GM21717 (cell line): ENCODE data around the gene SYT1.

Experiments
- ATAC-seq: cut with Tn5 transposase; IDR thresholded peaks from one replicate; pipeline ENCODE4 v1.9.1; 2021; ENCODE audit warnings: mild to moderate bottlenecking, moderate library complexity; ENCODE audit not compliant: unreplicated experiment

Gene SYT1

DNA sequence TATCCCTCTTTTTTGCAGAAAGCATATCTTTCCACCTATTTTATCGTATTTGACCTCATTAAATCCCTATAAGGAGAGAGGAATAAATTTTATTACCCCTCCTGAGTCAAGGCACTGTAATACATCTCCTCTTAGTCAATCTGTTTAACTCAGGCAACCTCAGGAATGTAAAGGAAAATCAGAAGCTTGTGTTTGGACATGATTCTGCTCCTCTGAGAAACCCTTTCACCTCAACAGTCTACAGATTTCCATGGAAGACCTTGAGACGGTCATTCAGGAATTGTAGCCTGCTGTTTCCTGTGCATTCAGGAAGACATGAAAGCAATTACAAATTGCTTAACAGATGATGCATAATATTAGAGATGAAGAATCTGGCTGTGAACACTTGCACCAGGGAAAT, 465.4 kb downstream of the SYT1 start:
- no peak for ATAC-seq

DNA sequence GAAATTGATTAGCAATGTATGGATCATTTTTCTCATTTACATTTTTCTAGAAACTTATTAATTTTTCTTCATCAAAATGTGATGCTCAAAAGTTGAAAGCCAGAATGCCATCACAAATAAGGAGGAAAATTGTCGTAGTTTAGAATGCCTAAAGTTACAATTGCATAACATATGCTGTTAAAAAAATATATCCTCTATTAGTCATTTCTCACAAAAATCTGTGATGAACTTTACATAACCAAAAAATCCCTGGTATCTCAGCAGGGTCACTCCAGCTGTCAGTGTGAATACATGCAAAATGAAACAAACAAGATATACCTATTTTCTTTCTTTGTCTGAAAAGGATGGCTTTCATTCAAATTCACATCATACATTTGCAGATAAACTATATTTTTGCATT, 467.3 kb downstream of the SYT1 start:
- ATAC-seq = no peak

DNA sequence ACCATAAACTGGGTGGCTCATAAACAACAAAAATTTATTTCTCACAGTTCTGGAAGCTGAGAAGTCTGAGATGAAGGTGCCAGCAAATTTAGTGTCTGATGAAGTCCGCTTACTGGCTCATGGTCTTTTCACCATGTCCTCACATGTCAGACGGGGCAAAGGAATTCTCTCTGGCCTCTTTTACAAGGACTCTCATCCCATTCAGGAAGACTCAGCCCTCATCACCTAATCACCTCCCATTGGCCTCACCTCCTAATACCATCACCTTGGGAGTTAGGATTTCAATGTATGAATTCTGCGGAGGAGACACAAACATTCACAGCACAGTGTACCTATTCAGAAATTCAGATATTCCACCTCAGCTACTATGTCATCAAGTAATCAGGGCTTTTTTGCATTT, 468.6 kb downstream of the SYT1 start:
- no peak for ATAC-seq

DNA sequence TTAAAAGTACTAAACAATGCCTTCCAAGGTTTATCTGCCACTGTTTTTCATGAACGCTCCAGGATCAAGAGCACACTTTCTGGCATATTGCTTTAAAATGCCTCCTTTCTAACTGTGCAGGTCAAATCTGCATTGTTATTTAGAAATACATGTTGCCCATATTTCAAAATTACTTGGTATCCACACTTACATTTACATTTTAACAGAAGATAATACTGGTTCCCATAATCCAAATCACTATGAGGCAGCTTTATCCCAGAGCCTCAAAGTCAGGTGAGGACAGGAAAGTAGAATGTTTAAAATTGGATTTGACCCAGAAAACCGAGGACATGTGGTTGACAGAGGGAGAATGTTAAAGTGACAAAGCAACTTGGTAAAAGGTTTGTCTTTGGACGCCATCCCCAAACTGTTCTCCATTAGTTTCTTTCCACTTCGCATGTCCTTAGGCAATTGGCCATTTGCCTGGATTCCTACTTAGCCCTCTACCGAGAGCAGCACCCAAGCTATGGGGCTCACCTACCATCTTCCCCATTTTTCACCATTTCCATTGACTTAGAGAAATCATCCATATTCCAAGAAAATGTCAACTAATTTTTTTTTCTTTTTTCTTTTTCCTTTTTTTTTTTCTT, 473.2 kb downstream of the SYT1 start:
- no peak for ATAC-seq

DNA sequence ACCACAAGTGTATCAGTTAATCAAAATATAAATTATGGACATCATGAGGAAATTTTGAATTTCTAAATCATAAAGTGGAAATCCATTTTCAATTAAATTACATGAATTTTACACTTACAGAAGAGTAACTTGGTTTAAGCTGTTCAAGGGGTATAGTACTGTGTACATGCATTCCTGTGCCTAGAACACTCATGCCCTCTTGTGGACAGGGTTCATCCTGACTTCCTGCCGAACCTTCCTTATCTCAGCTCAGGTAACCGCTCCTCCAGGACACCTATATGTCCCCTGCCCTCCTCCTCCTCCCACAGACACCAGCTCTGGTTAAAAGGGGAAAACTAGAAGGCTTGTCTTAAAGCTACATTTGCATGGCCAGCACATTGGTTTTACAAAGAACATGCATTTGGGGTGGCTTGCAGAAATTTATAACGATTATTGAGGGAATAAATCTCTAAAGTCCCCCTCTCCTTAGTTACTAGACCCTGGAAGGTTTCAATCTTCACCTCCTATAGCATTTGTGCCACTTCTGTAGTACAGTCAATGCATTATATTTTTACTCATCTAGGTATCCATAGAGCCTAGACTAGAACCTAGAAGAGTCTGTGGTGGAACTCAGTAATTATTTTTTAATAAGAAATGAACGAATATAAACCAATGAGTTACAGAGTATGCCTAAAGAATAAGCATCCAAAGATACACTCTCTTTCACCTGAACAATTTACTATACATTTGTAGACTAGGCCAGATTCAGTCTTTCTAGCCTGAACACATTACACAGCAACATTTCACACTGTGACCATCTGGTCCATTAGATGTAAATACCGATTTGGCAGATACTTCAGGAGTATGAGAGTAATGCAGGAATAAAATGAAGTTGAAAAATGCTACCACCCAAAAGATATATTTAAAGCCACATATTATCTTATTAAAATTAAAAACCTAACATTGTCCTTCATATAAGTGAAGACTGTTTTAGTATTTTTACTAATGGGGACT, 480.6 kb downstream of the SYT1 start:
- ATAC-seq = peak; percentile 74

DNA sequence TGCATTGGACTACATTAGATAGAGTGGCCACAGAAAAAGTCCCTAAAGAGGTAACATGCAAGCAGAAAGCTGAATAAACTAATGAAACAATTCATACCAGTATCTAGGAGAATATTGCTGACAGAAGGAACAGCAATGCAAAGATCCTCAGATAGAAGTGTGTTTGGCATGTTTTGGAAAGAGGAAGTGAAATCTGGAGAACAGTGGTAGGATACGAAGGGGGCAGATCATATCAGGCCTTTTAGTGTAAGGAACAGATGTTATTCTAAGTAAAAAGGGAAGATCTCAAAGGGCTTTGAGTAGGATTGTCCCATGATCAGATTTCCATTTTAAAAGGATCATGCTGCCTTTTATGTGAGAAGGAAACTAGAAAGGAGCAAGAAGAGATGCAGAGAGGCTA, 483.3 kb downstream of the SYT1 start:
- ATAC-seq = no peak

DNA sequence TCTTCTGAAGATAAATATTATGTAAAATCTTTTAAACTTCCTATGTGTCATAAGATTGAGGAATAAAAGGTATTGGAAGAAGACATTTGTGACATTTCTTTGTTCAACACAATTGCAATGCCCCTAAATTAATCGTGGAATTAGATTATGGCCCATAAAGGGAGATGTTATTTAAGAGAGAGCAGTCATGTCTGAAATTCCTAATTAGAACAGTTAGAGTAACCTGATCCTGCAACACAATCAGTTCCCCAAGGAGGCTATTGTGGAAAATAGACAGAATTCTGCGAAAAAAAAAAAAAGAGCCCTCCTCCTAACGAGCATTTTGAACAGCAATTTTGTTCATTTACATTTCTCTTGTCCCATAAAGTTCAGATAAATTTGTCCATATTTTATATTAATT, 486.7 kb downstream of the SYT1 start:
- no peak for ATAC-seq

DNA sequence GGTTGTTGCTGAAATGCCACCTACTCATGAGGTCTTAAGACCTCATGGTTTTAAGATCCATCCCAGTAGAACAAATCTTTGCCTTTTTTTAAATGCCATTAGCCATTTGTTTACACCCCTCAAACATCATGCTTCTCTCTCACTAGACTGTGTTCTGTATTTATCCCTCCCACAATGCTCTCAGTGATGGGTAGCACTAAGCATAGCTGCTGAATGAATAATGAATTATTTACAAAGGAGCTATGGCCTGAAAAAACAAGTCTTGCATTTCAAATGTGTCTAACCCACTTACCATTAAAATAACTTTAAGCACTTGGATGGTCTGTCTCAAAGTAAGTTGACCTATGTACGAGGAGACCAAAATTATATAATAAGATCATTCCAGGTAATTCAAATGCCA, 491.6 kb downstream of the SYT1 start:
- no peak for ATAC-seq

DNA sequence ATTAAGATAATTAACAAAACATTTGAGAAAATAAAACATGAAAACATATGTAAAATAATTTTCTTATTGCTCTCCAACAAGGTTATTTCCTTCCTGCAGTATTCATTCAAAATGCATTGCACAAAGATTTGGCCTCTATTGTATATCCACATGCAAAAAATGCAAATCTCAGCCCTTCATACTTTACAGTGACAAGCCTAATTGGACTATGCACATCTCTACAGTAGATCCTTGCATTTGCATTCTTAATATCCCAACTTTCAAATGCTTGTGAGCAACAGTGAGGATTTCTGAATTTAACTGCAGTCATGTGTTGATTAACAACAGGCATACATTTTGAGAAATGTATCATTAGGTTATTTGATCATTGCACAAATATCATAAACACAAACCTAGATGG, 492.5 kb downstream of the SYT1 start:
- ATAC-seq = no peak

DNA sequence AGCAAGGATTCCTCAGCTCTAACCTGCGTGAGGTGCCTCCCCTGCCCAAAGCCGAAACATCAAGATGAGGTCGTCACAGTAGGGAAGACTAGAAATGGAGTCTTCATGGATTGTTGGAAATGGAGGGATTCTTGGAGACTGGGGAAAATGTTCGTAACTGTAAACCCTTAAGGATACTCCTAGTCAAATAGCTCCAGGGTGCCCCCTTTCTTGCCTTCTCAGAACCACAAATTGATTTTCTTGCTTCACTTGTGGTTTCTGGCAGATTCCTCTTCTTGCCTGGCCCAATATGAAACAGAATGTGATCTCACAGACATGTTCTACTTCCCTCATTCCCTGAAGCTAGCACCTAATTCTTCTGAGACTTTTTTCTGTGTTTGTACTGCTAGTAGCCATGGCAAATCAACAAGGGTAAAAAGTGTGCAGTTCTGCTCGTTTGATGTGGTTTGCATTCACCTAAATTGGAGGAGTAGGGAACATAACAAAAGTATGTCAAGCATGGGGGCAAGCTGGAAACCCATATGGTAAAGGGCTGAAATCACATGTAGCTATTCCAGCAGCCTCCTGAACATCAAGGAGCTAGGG, 494.2 kb downstream of the SYT1 start:
- ATAC-seq = no peak

DNA sequence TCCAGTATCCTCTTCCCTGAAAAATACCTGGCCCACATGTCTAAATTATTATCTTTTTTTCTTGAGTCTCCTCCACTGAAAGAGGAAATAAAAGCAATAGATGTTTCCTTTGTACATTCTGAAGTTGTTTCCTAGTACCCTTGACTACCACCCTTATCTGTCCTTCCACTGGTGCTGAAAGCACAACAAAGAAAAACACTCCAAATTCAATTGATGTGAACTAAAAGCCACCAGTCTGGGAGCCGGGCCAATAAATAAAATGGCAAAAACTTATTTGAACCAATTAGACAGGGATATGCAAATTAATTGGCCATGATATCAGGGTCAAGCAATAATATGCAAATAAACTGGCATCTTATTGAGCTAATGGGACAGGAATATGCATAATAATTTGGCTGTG, 495.7 kb downstream of the SYT1 start:
- no peak for ATAC-seq

DNA sequence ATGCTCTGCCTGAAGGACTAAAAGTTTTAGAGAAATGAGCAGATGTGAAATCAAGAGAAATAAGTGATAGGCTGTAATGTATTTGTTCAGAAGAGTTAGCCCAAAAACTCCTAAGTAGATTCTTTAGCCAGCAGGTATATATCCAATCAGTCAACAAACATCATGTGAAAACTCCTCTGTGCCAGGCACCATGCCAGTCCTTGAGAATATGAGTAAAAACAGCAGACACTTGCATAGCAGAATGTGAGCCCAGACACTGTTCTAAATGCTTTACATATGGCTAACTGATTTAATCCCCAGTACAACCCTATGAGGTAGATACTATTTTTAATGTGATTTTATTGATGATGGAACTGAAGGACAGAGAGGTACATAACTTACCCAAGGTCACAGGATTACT, 496.4 kb downstream of the SYT1 start:
- no peak for ATAC-seq

DNA sequence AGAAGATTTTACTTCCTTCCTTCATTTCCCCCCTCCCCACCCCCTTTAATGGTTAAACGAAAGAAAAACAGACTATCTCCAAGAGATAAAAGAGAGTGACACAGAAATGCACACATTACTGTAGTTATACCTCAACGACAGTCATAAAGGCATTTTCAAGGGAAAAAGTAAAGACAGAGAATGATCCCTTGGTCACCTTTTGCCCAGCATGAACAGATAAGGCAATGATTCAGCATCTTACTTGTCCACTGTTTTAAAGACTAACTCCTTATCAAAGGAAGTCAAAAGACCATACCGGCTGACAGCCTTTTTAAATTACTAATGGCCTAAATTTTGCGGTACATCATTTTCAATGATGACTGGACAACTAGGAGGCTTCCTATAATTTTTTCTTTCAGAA, 499.6 kb downstream of the SYT1 start:
- no peak for ATAC-seq

DNA sequence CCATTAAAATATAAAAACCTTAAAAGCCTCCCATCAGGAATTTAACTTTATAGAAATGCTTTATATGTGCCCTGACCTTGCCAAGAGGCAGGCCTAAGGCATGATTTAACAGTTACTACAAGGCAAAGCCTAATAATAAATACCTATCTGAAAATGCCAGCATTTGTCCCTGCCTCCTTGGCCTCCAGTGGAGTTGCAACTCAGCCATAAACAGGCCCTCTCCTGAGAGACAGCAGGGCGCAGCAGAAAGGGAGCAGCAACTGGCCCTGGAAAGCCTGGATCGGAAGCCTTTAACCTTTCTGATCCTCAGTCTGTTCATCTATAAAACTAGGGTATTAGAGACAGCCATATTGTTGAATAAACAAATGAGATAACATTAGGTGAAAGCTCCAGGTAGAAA, 501.8 kb downstream of the SYT1 start:
- no peak for ATAC-seq

DNA sequence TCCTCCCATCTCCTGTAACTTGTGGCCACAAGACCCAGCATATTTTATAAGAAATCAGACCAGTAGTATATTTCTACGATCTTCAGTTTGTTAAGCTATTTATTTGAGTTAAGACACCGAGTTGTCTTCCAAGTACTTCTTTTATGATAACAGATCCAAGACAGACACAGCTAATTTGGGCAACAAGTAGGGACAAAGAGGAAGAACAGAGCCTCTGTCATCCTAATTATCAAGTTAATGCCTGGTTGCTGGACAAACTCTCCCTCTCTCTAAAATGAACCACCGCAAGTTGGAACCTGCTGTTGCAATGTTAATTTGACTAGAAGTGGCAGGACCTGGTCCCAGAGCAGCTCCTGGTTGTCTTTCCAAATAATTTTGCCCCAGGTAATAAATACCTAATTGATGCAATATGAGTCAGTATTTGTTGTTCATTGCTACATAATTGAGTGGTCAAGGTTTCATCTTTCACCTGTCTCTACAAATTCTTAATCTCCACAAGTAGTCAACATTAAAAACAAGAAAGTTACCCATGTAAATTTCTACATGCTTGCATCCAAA, 502.5 kb downstream of the SYT1 start:
- ATAC-seq = no peak

DNA sequence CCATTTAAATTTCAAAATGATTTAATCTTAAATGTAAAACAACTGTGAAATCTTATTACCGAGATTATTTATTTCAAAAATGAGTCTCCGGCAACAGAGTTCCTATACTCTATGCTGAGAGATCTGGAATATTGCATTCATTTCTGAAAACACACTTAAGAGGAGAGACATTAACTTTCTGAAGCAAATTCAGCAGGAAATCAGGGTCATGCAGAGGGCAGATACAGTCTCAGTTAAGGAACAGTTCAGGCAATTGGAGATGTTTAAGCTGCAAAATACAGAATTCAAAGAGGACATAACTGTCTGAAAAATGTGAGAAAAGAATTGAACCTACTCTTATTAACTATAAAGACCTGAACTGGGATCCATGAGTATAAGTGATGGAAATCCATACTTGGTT, 505.4 kb downstream of the SYT1 start:
- no peak for ATAC-seq

DNA sequence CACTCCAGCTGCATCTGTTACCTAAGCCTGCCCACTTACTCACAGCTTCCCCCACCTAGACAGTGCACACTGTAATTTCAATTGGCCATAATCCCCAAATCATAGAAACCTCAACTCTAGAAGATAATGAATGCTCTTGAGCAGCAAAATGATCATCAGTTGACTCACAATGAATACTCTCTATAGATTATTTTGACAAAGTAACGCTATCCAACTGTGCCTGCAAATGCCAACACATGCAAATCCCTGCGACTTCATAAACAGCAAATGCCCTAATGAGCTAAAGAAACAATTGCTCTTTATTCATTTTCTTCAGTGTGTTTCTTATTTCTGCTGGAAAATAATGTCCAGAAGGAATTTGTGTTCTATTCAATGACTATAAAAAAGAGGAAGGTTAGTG, 506.7 kb downstream of the SYT1 start:
- no peak for ATAC-seq

DNA sequence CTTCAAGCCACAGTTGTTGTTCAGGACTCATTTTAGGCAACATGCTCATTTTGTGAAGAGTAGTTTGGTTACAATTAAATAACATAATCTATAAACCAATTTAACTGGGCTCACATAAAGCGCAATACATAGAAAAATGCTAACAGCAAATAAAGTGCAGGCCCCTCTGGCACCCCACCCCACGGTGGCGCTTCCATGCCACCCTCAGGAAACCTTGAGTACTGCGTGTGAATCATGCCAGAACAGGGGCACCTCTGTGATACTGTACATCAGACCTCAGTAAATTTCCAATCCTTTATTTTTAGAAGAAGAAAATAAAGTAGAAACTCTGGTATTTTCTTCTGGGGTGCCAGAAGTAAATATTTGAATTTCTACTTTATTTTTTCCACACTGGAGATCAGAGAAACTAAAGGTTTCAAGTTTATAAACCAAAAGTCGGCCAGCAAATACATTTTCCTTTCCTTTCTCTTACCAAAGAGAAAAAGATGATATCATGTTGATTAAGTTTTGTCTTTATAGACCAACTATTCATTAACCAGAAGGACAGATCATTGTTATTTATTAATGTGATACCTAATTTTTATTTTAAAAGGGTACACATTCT, 509.4 kb downstream of the SYT1 start:
- ATAC-seq = no peak

DNA sequence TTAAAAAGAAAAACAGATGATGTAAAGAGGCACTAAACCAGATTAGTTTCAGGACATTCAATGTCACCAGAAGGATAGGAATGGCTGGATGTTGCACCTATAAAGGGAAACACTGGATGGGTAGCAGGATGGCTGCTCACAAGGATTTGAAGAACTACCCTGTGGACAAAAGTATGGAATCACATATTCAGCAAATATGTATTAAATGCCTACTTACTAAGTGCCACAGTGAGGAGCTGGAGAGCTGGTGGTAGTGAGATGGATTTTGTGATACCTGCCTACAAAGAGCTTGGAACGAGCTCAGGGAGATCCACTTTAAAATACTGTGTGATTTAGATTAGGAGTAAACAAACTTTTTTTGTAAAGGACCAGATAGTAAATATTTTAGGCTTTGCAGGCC, 510.0 kb downstream of the SYT1 start:
- no peak for ATAC-seq

DNA sequence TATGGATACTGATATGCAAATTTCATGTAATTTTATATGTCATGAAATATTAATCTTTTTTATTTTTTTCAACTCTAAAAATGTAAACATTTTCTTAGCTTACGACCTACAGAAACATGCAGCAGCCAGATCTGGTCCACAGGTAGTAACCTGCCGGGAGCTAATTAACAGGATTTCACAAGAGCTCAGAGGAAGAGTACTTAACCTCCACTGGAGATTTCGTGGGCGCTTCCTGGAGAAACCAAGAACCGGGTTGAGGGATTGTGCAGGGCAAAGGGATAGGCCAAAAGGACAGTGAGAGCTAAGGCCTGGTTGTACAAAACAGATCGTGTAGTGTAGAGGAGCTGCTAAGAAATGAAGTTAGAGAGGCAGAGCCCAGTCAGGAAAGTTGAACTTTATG, 510.5 kb downstream of the SYT1 start:
- ATAC-seq = no peak

DNA sequence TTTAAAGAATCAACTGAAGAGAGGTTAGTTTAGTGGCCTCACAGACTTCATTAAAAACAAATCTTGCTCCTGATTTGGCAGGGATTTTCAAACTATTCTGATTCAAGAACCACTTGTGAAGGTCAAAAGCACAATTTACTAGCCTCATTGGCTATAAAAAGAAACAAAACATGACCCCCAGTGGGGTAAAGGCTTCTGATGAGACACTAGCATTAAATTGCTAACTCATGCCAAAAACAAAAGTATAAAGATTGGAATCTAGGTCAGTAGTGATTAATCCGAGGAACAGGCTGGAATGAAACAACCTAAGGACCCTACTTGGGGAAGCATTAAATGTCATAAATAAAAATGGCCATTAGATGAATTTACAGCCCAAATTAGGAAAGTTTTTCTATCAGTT, 513.9 kb downstream of the SYT1 start:
- no peak for ATAC-seq
